Keratinocyte (primary cell): ENCODE measurements around the gene RASIP1. TPM values are rescaled to one million over a fixed set of nuclear protein-coding genes. Genes with fewer than 3 reads are reported as not detected.

Experiments
- DNase-seq: peaks from one replicate; pipeline ENCODE4 v3.0.0-alpha.2; 2011; ENCODE audit warnings: low read depth, missing footprints, low spot score
- FAIRE-seq: peaks from 2 replicates; lab custom pipeline; 2011; peaks lifted over from hg19 to GRCh38; lab: Jason Lieb, UNC
- H2AFZ ChIP-seq: 2 replicates; pipeline ENCODE4 v1.6.0; 2012; ENCODE audit warnings: low read length, control low read depth, inconsistent platforms; ENCODE audit not compliant: control insufficient read depth
- H3K27ac ChIP-seq: 2 replicates; pipeline ENCODE4 v1.5.1; 2011; ENCODE audit warnings: low read length; ENCODE audit not compliant: control insufficient read depth, insufficient read depth
- H3K27me3 ChIP-seq: 3 replicates; pipeline ENCODE4 v1.6.0; 2011; ENCODE audit warnings: low read length; ENCODE audit not compliant: control insufficient read depth, insufficient read depth; ENCODE audit errors: extremely low read depth
- H3K36me3 ChIP-seq, 2 experiments: 2 replicates in 1 of 2; 3 replicates in 1 of 2; pipeline ENCODE4 v1.5.1; 2011; ENCODE audit warnings: low read length in 2 of 2, mild to moderate bottlenecking in 1 of 2; ENCODE audit not compliant: control insufficient read depth in 2 of 2, insufficient read depth in 2 of 2; ENCODE audit errors: extremely low read depth in 1 of 2
- H3K4me1 ChIP-seq: 3 replicates; pipeline ENCODE4 v1.5.1; 2011; ENCODE audit warnings: low read length; ENCODE audit not compliant: control insufficient read depth, insufficient read depth; ENCODE audit errors: extremely low read depth
- H3K4me2 ChIP-seq: 3 replicates; pipeline ENCODE4 v1.6.0; 2011; ENCODE audit warnings: low read depth, low read length; ENCODE audit not compliant: control insufficient read depth, insufficient read depth; ENCODE audit errors: extremely low read depth
- H3K4me3 ChIP-seq, 3 experiments: fragments of 200-600 bp in 1 of 3; sonication (generic) in 1 of 3; 2 replicates in 2 of 3; 3 replicates in 1 of 3; pipeline ENCODE4 v1.5.1; 2011 to 2016; ENCODE audit warnings: low read length in 3 of 3, mild to moderate bottlenecking in 3 of 3, control low read depth in 2 of 3, inconsistent platforms in 1 of 3, low read depth in 1 of 3, mixed read lengths in 1 of 3, mixed run types in 1 of 3, moderate library complexity in 1 of 3; ENCODE audit not compliant: control insufficient read depth in 2 of 3, insufficient read depth in 2 of 3; ENCODE audit errors: extremely low read depth in 1 of 3
- H3K79me2 ChIP-seq: 2 replicates; pipeline ENCODE4 v1.6.0; 2012; ENCODE audit warnings: low read length; ENCODE audit not compliant: control insufficient read depth, insufficient read depth
- H3K9ac ChIP-seq: 3 replicates; pipeline ENCODE4 v1.6.0; 2011; ENCODE audit warnings: low read length; ENCODE audit not compliant: control insufficient read depth, insufficient read depth; ENCODE audit errors: extremely low read depth
- H3K9me1 ChIP-seq: 3 replicates; pipeline ENCODE4 v1.6.0; 2011; ENCODE audit warnings: low read length; ENCODE audit not compliant: control insufficient read depth, insufficient read depth; ENCODE audit errors: extremely low read depth
- H3K9me3 ChIP-seq: 2 replicates; pipeline ENCODE4 v1.5.1; 2012; ENCODE audit warnings: low read depth, low read length; ENCODE audit not compliant: control insufficient read depth
- H4K20me1 ChIP-seq: 3 replicates; pipeline ENCODE4 v1.6.0; 2011; ENCODE audit warnings: low read length; ENCODE audit not compliant: control insufficient read depth, insufficient read depth; ENCODE audit errors: extremely low read depth
- CTCF ChIP-seq, 3 experiments: IDR thresholded peaks in 1 of 3; conservative IDR thresholded peaks in 1 of 3; optimal IDR thresholded peaks in 1 of 3; 2 replicates in 2 of 3; 3 replicates in 1 of 3; pipeline versions ENCODE3 to v1.5.1; 2011; ENCODE audit warnings: low read length in 3 of 3, mild to moderate bottlenecking in 3 of 3, moderate library complexity in 2 of 3, control low read depth in 1 of 3, inconsistent platforms in 1 of 3; ENCODE audit not compliant: insufficient read depth in 2 of 3; ENCODE audit errors: extremely low read depth in 1 of 3
- EZH2 ChIP-seq: IDR thresholded peaks from one replicate; pipeline ENCODE4 v1.6.1; 2012; ENCODE audit warnings: inconsistent platforms, mild to moderate bottlenecking, low read length, moderate library complexity
- dilution Hi-C: fragments of 300-500 bp; cut with MboI; formaldehyde crosslinking; loops from one replicate; pipeline ENCODE4 v1.7.0; 2020; ENCODE audit warnings: low sequenced_read_pairs; ENCODE audit not compliant: extremely low pct_ligation_motif_present
- polyA plus RNA-seq, 5 experiments: library from polyadenylated mRNA; depleted of rRNA in 3 of 5; stranded (reverse) in 3 of 5; stranded (forward) in 1 of 5; unstranded in 1 of 5; fragments of >200 nt; gene quantifications; 1 replicate in 1 of 5; 2 replicates in 3 of 5; 3 replicates in 1 of 5; pipeline versions ENCODE4 v1.2.1 to v1.2.3, GENCODE V29; 2011 to 2012; ENCODE audit warnings: missing spikeins in 2 of 5, low read depth in 1 of 5, low replicate concordance in 1 of 5

The RASIP1 gene
- polyA plus RNA-seq, 1 donor (not counting 4 experiments of a cell fraction or from before 2014, with no cell fraction given), result 2.3 TPM

- dilution Hi-C loops, result no loop called here
These were observed 68.9 kb downstream of the RASIP1 start for GRCh38 chr19:48671446-48671995.

GRCh38 chr19:48670699-48671445 is 69.5 kb downstream of the RASIP1 start:
- Histone ChIP-seq H3K4me2 (no peak overlapping the region), H3K27ac (no peak overlapping the region), H3K4me3 (no peak overlapping the region), H3K79me2 (no peaks in the 10 kb centered on the region), H3K36me3 (no peaks in the 10 kb centered on the region), H3K9me3 (no peaks in the 10 kb centered on the region), H4K20me1 (no peaks in the 10 kb centered on the region), H3K4me1 (no peaks in the 10 kb centered on the region), H3K9ac (no peak overlapping the region), H3K9me1 (no peaks in the 10 kb centered on the region), H2AFZ (no peak overlapping the region), H3K27me3 (no peaks in the 10 kb centered on the region)
- DNase-seq (no peak), FAIRE-seq (no peak)
- no peak for TF ChIP-seq CTCF (optimal IDR thresholded peaks at IDR 0.05 in 1 of 3, IDR thresholded peaks at IDR 0.05 in 1 of 3, conservative IDR thresholded peaks at IDR 0.05 in 1 of 3; ENCODE audit: extremely low read depth in 1 of 3, insufficient read depth in 2 of 3, low read length in 3 of 3)
- TF ChIP-seq EZH2, result no peak
- dilution Hi-C loops, result no loop called here

More at GRCh38 chr19:48671446-48671995, 68.9 kb downstream of the RASIP1 start:
- H2AFZ ChIP-seq, result no peak overlapping the region
- FAIRE-seq (no peak), DNase-seq (no peak)
- H4K20me1 ChIP-seq, result no peaks in the 10 kb centered on the region
- TF ChIP-seq EZH2 (no peak), CTCF (optimal IDR thresholded peaks at IDR 0.05 in 1 of 3, IDR thresholded peaks at IDR 0.05 in 1 of 3, conservative IDR thresholded peaks at IDR 0.05 in 1 of 3; ENCODE audit: extremely low read depth in 1 of 3, insufficient read depth in 2 of 3, low read length in 3 of 3) (no peak)
- H3K4me3 ChIP-seq, result no peak overlapping the region
- H3K4me2 ChIP-seq, result no peak overlapping the region
- H3K27me3 ChIP-seq, result no peaks in the 10 kb centered on the region
- no peaks in the 10 kb centered on the region for H3K9me3 ChIP-seq
- H3K79me2 ChIP-seq, result no peaks in the 10 kb centered on the region
- no peaks in the 10 kb centered on the region for H3K36me3 ChIP-seq
- no peak overlapping the region for H3K27ac ChIP-seq
- no peaks in the 10 kb centered on the region for H3K4me1 ChIP-seq
- H3K9ac ChIP-seq, result no peak overlapping the region
- H3K9me1 ChIP-seq, result no peaks in the 10 kb centered on the region

Other genes starting within 250 kb of the RASIP1 start
- gene LMTK3, start 228.8 kb downstream of the RASIP1 start, polyA plus RNA-seq, result 0.51 to 0.76 TPM (median 0.68 TPM) in 3 replicates
- 6.0 to 10.2 TPM (median 8.9 TPM) in 3 replicates for gene SULT2B1, start 188.4 kb downstream of the RASIP1 start, polyA plus RNA-seq
- gene SPACA4, start 133.9 kb downstream of the RASIP1 start, polyA plus RNA-seq, result 0.08 TPM in 1 of 3 replicates, not detected in the others
- 0.06 to 0.31 TPM (median 0.17 TPM) in 3 replicates for gene FAM83E, start 125.5 kb downstream of the RASIP1 start, polyA plus RNA-seq
- 1,010 to 1,534 TPM (median 1,015 TPM) in 3 replicates for gene RPL18, start 121.4 kb downstream of the RASIP1 start, polyA plus RNA-seq
- 2.8 to 3.8 TPM (median 3.4 TPM) in 3 replicates for gene SPHK2, start 121.1 kb downstream of the RASIP1 start, polyA plus RNA-seq
- 0.79 to 2.0 TPM (median 1.0 TPM) in 3 replicates for gene DBP, start 103.2 kb downstream of the RASIP1 start, polyA plus RNA-seq
- 1.6 to 3.9 TPM (median 1.7 TPM) in 3 replicates for gene CA11, start 94.4 kb downstream of the RASIP1 start, polyA plus RNA-seq
- gene NTN5, start 67.6 kb downstream of the RASIP1 start, polyA plus RNA-seq, result 0.07 to 0.19 TPM (median 0.07 TPM) in 3 replicates
- gene FUT2, start 44.6 kb downstream of the RASIP1 start, polyA plus RNA-seq, result 2.3 to 4.0 TPM (median 3.7 TPM) in 3 replicates
- gene MAMSTR, start 20.9 kb downstream of the RASIP1 start, polyA plus RNA-seq, result 0.35 to 0.39 TPM (median 0.37 TPM) in 3 replicates
- 0.28 to 0.75 TPM (median 0.63 TPM) in 3 replicates for gene IZUMO1, start 6.3 kb upstream of the RASIP1 start, polyA plus RNA-seq
- gene FUT1, start 12.0 kb upstream of the RASIP1 start, polyA plus RNA-seq, result 3.2 to 5.3 TPM (median 3.7 TPM) in 3 replicates
- gene FGF21, start 14.9 kb upstream of the RASIP1 start, polyA plus RNA-seq, result not detected in 3 replicates
- 19.0 to 27.3 TPM (median 20.4 TPM) in 3 replicates for gene BCAT2, start 70.4 kb upstream of the RASIP1 start, polyA plus RNA-seq
- gene HSD17B14, start 95.9 kb upstream of the RASIP1 start, polyA plus RNA-seq, result 0.92 to 1.2 TPM (median 1.0 TPM) in 3 replicates
- gene PLEKHA4, start 128.0 kb upstream of the RASIP1 start, polyA plus RNA-seq, result 1.2 to 2.2 TPM (median 1.8 TPM) in 3 replicates
- 23.6 to 36.6 TPM (median 32.5 TPM) in 3 replicates for gene PPP1R15A, start 131.8 kb upstream of the RASIP1 start, polyA plus RNA-seq
- gene TULP2, start 158.1 kb upstream of the RASIP1 start, polyA plus RNA-seq, result not detected in 3 replicates
- gene NUCB1, start 159.7 kb upstream of the RASIP1 start, polyA plus RNA-seq, result 44.3 to 65.1 TPM (median 59.2 TPM) in 3 replicates
- gene DHDH, start 193.1 kb upstream of the RASIP1 start, polyA plus RNA-seq, result 0.45 to 1.8 TPM (median 0.52 TPM) in 3 replicates
- 75.3 to 139 TPM (median 113 TPM) in 3 replicates for gene BAX, start 214.3 kb upstream of the RASIP1 start, polyA plus RNA-seq
- 805 to 2,115 TPM (median 838 TPM) in 3 replicates for gene FTL, start 224.7 kb upstream of the RASIP1 start, polyA plus RNA-seq